ENCODE measurements around the gene HOXD12. TPM values are rescaled to one million over a fixed set of nuclear protein-coding genes. Genes with fewer than 3 reads are reported as not detected.

Gene HOXD12
- total and polyA plus RNA-seq, 12 donors, result not detected

- TF ChIP-seq CTCF (IDR thresholded peaks at IDR 0.05), result no peak
- Histone ChIP-seq H3K36me3 (no peaks in the 10 kb centered on the region), H3K4me1 (peaks cover 0 to 37% (median 16%) of the 10 kb centered on the region in 9 donors), H3K4me3 (no peak overlapping the region), H3K9me3 (no peaks in the 10 kb centered on the region), H3K27ac (no peak overlapping the region), H3K27me3 (peaks cover 58 to 100% (median 97%) of the 10 kb centered on the region in 7 donors)
- DNase-seq (no peak), ATAC-seq (no peak)
- WGBS, 2 donors, result 26 to 41% methylated on average over 4 of the region's 4 CpGs
- intact Hi-C loops (cut with DNase I), result loop anchor here in 2 of 10 donors (5.0 to 10.0 kb wide), 2 partner anchors 318 to 681 kb away; no protein-coding TSS in a partner anchor
These were observed 34.4 kb downstream of the HOXD12 start for GRCh38 chr2:176134035-176134434.

GRCh38 chr2:176135035-176135440, 35.4 kb downstream of the HOXD12 start:
- H3K4me1 ChIP-seq, result peaks cover 0 to 32% (median 13%) of the 10 kb centered on the region in 9 donors
- intact Hi-C loops (cut with DNase I), result loop anchor here in 1 of 10 donors (10.0 kb wide), 1 partner anchor 680 kb away; no protein-coding TSS in a partner anchor
- H3K27me3 ChIP-seq, result peaks cover 54 to 100% (median 99%) of the 10 kb centered on the region in 7 donors
- H3K9me3 ChIP-seq, result no peaks in the 10 kb centered on the region
- H3K27ac ChIP-seq, result no peak overlapping the region
- DNase-seq (no peak), ATAC-seq (no peak)
- H3K4me3 ChIP-seq, result no peak overlapping the region
- TF ChIP-seq CTCF (IDR thresholded peaks at IDR 0.05), result no peak
- no peaks in the 10 kb centered on the region for H3K36me3 ChIP-seq

GRCh38 chr2:176136374-176137251, 37.0 kb downstream of the HOXD12 start:
- intact Hi-C loops (cut with DNase I), result loop anchor here in 1 of 10 donors (10.0 kb wide), 1 partner anchor 678 kb away; no protein-coding TSS in a partner anchor
- Histone ChIP-seq H3K36me3 (no peaks in the 10 kb centered on the region), H3K27ac (peak overlapping the region in 6 of 10 donors; percentile 33 to 78 (median 60)), H3K4me3 (peak overlapping the region; percentile 22 to 56 (median 40)), H3K27me3 (peaks cover 39 to 100% (median 99%) of the 10 kb centered on the region in 7 donors), H3K4me1 (peaks cover 0 to 34% (median 18%) of the 10 kb centered on the region in 9 donors), H3K9me3 (no peaks in the 10 kb centered on the region)
- DNase-seq (no peak), ATAC-seq (peak in 1 of 8 donors; percentile 16)
- no peak for TF ChIP-seq CTCF (IDR thresholded peaks at IDR 0.05)
- WGBS, 2 donors, result 1 to 3% methylated on average over 71 of the region's 71 CpGs

GRCh38 chr2:176137252-176137580, 37.6 kb downstream of the HOXD12 start:
- Histone ChIP-seq H3K4me3 (peak overlapping the region in 6 of 10 donors; percentile 22 to 56 (median 39)), H3K27ac (peak overlapping the region in 3 of 10 donors; percentile 33 to 75 (median 64)), H3K36me3 (no peaks in the 10 kb centered on the region), H3K9me3 (no peaks in the 10 kb centered on the region), H3K4me1 (peaks cover 0 to 28% (median 18%) of the 10 kb centered on the region in 9 donors), H3K27me3 (peaks cover 36 to 100% (median 98%) of the 10 kb centered on the region in 7 donors)
- no peak for ATAC-seq
- intact Hi-C loops (cut with DNase I), result loop anchor here in 1 of 10 donors (10.0 kb wide), 1 partner anchor 678 kb away; no protein-coding TSS in a partner anchor
- TF ChIP-seq CTCF (IDR thresholded peaks at IDR 0.05), result no peak
- 12 to 22% methylated on average over 2 of the region's 2 CpGs for WGBS, 2 donors
- DNase-seq, result no peak

All from heart right ventricle (tissue), 16 donors.